ENCODE data around the gene BCAS3.

DNA sequence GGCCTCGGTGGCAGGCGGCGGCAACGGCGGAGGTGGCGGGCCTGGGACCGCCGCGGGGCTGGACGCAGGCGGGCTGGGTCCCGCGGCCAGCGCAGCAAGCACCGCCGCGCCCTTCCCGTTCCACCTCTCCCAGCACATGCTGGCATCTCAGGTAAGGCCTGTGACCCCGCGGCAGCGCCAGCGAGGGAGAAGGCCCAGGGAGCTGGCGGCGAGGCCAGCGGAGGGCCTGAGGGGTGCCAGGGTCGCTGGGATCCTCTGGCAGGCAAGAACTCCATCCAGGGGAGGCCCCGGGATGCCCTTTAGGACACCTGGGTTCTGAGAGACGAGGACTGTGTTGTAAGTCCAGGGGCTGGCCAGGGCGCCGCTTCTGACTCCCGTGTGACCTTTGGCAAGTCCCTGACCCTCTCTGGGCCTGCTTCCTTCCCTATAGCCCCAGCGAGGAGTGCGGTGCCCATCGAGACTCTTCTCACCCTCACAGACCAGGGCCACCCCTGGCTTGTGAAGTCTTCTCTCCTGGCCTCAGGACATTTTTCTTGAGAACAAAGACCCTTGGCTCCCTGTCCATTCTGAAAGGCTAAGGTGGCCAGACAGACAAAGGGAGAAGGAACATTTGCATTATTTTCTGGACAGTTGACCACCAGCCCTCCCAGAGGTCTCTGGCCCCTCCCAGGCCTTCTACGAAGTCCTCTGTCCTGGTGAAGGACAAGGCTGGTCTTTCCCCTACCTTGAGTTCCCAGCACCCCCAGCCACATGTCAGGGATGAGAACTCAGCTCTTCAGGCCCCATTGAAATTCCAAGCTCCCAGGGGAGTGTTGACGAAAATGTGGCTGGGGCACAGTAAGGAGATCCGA is 728.3 kb downstream of the BCAS3 start:
- TF ChIP-seq, protein P1, sequence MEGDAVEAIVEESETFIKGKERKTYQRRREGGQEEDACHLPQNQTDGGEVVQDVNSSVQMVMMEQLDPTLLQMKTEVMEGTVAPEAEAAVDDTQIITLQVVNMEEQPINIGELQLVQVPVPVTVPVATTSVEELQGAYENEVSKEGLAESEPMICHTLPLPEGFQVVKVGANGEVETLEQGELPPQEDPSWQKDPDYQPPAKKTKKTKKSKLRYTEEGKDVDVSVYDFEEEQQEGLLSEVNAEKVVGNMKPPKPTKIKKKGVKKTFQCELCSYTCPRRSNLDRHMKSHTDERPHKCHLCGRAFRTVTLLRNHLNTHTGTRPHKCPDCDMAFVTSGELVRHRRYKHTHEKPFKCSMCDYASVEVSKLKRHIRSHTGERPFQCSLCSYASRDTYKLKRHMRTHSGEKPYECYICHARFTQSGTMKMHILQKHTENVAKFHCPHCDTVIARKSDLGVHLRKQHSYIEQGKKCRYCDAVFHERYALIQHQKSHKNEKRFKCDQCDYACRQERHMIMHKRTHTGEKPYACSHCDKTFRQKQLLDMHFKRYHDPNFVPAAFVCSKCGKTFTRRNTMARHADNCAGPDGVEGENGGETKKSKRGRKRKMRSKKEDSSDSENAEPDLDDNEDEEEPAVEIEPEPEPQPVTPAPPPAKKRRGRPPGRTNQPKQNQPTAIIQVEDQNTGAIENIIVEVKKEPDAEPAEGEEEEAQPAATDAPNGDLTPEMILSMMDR (IDR thresholded peaks at IDR 0.05; ENCODE audit: low read length): no peak
- no peak for TF ChIP-seq EZH2 (IDR thresholded peaks at IDR 0.05; ENCODE audit: borderline replicate concordance, low read length)

All from OCI-LY1 (cell line).